ENCODE measurements around the gene A1BG.
A peak's percentile ranks its signal among the peaks of the same experiment; 100 is the strongest.

A1BG gene

GRCh38 chr19:58357481-58358145 lies 4.3 kb upstream of the A1BG start:
- no peak overlapping the region for H3K4me3 ChIP-seq (ENCODE audit: low read depth in 1 of 2, low read length in 2 of 2)
- no peaks in the 10 kb centered on the region for H3K9me3 ChIP-seq (ENCODE audit: control insufficient read depth in 1 of 2, low read length in 2 of 2)
- H3K9ac ChIP-seq (ENCODE audit: low read depth in 1 of 2, low read length in 2 of 2), result no peak overlapping the region
- H3K4me1 ChIP-seq (ENCODE audit: control insufficient read depth in 1 of 2, insufficient read depth in 2 of 2, low read length in 2 of 2), result peaks cover 4 to 17% of the 10 kb centered on the region in 2 donors
- no peak overlapping the region for H3K27ac ChIP-seq (ENCODE audit: low read depth, low read length)
- no peaks in the 10 kb centered on the region for H3K36me3 ChIP-seq (ENCODE audit: control insufficient read depth in 1 of 2, insufficient read depth in 2 of 2, low read length in 2 of 2)
- H3K27me3 ChIP-seq (ENCODE audit: control insufficient read depth in 1 of 2, insufficient read depth in 2 of 2, low read length in 2 of 2), result no peaks in the 10 kb centered on the region

DNA sequence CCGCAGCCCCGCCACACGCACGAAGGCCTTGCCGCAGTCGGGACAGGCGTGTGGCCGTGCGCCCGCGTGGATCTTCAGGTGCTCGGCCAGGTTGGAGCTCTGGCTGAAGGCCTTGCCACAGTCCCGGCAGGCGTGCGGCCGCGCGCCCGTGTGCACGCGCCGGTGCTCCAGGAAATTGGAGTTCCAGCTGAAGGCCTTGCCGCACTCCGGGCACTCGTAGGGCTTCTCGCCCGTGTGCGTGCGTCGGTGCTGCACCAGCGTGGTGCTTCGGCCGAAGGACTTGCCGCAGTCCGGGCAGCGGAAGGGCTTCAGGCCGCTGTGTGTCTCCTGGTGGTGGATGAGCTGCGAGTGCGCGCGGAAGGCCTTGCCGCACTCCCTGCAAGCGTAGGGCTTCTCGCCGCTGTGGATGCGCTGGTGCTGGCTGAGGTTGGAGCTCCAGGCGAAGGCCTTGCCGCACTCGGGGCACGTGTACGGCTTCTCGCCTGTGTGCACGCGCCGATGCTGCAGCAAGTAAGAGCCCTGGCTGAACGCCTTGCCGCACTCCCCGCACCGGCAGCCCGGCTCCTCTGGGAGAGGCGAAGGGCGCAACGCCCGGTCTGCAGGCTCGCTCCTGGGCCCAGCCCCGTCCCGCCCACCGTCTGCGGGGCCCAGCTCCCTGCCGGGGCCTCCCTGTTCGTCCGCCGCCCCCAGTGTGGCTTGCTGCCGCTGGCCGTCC lies 3.6 kb upstream of the A1BG start:
- Histone ChIP-seq H3K9me3 (ENCODE audit: control insufficient read depth in 1 of 2, low read length in 2 of 2) (no peaks in the 10 kb centered on the region), H3K9ac (ENCODE audit: low read depth in 1 of 2, low read length in 2 of 2) (no peak overlapping the region), H3K27ac (ENCODE audit: low read depth, low read length) (no peak overlapping the region), H3K4me1 (ENCODE audit: control insufficient read depth in 1 of 2, insufficient read depth in 2 of 2, low read length in 2 of 2) (peaks cover 4 to 15% of the 10 kb centered on the region in 2 donors), H3K27me3 (ENCODE audit: control insufficient read depth in 1 of 2, insufficient read depth in 2 of 2, low read length in 2 of 2) (no peaks in the 10 kb centered on the region), H3K36me3 (ENCODE audit: control insufficient read depth in 1 of 2, insufficient read depth in 2 of 2, low read length in 2 of 2) (no peaks in the 10 kb centered on the region), H3K4me3 (ENCODE audit: low read depth in 1 of 2, low read length in 2 of 2) (peak overlapping the region; percentile 22 to 32)

DNA sequence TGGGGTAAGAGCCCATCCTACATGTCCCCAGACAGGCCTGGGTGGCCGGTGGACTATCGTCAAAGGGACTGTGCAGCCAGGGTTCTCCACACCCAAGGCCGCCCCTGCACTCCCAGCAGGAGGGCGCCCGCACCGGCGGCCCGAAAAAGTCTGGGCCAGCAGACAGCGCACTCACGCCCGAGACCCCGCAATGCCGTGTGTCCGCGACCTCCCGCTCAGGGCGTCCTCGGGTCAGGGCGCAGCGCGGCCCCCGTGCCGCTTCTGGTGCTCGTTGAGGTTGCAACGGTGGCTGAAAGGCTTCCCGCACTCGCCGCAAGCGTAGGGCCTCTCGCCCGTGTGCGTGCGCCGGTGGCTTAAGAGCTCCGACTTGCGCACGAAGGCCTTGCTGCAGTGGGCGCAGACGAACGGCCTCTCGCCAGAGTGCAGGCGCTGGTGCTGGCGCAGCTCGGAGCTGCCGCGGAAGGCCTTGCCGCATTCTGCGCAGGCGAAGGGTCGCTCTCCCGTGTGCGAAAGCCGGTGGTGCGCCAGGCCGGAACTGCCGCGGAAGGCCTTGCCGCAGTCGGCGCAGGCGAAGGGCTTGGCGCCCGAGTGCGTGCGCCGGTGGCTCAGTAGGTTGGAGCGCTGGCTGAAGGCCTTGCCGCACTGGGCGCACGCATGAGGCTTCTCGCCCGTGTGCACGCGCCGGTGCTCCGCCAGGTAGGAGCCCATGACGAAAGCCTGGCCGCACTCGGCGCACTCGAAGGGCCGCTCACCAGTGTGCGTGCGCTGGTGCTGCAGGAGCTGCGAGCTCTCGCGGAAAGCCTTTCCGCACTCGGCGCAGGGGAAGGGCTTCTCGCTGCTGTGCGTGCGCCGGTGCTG lies 2.8 kb upstream of the A1BG start:
- H3K4me3 ChIP-seq (ENCODE audit: low read depth in 1 of 2, low read length in 2 of 2), result peak overlapping the region; percentile 22 to 32
- H3K27ac ChIP-seq (ENCODE audit: low read depth, low read length), result no peak overlapping the region
- no peaks in the 10 kb centered on the region for H3K27me3 ChIP-seq (ENCODE audit: control insufficient read depth in 1 of 2, insufficient read depth in 2 of 2, low read length in 2 of 2)
- H3K9me3 ChIP-seq (ENCODE audit: control insufficient read depth in 1 of 2, low read length in 2 of 2), result no peaks in the 10 kb centered on the region
- peaks cover 0 to 10% of the 10 kb centered on the region in 2 donors for H3K4me1 ChIP-seq (ENCODE audit: control insufficient read depth in 1 of 2, insufficient read depth in 2 of 2, low read length in 2 of 2)
- H3K9ac ChIP-seq (ENCODE audit: low read depth in 1 of 2, low read length in 2 of 2), result no peak overlapping the region
- no peaks in the 10 kb centered on the region for H3K36me3 ChIP-seq (ENCODE audit: control insufficient read depth in 1 of 2, insufficient read depth in 2 of 2, low read length in 2 of 2)

DNA sequence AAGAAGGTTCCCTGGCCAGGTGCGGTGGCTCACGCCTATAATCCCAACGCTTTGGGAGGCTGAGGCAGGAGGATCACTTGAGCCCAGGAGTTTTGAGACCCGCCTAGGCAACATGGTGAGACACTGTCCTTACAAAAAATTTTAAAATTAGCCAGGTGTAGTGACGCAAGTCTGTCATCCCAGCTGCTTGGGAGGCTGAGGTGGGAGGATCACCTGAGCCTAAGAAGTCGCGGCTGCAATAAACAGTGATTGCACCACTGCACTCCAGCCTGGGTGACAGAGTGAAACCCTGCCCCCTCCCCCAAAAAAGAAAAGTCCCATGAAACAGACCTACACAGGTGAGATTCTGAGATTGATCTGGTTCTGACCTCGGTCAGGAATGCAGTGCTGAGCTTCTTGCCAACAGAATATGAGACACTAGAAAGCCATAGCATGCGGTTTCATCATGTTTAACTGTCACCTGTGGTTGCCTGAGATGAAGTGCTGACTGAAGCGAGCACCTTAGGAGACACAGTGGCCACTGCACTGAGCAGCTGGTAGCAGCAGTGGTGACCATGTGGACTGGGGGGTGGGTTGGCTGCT lies 2.0 kb upstream of the A1BG start:
- Histone ChIP-seq H3K36me3 (ENCODE audit: control insufficient read depth in 1 of 2, insufficient read depth in 2 of 2, low read length in 2 of 2) (no peaks in the 10 kb centered on the region), H3K9ac (ENCODE audit: low read depth in 1 of 2, low read length in 2 of 2) (no peak overlapping the region), H3K4me1 (ENCODE audit: control insufficient read depth in 1 of 2, insufficient read depth in 2 of 2, low read length in 2 of 2) (peaks cover 0 to 10% of the 10 kb centered on the region in 2 donors), H3K27me3 (ENCODE audit: control insufficient read depth in 1 of 2, insufficient read depth in 2 of 2, low read length in 2 of 2) (no peaks in the 10 kb centered on the region), H3K27ac (ENCODE audit: low read depth, low read length) (no peak overlapping the region), H3K9me3 (ENCODE audit: control insufficient read depth in 1 of 2, low read length in 2 of 2) (no peaks in the 10 kb centered on the region), H3K4me3 (ENCODE audit: low read depth in 1 of 2, low read length in 2 of 2) (no peak overlapping the region)

DNA sequence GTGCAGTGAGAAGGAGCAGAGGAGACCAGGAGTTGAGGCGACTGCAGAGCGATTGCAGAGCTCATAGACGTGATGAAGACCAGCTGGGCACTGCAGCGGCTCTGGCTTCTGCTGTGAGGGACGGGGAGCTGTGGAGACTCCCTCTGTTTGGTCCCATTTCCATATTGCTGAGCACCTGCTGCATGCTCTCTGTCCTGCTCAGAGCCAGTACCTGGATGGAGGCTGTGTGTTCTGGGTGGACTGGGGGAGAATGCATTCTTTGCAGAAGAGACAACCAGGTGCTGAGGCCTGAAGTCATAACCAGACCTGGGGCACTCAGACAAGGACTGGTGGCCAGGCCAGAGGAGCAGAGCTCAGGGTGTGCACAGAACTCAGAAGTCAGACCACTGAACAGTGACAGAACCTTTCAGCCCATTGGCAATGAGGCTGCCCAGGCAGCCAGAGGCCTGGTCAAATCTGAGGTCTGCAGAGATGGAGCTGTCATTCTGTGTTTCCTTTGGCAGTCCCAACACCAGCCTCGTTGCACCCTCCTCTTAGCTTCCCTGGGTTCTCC lies 1.3 kb upstream of the A1BG start:
- H3K27me3 ChIP-seq (ENCODE audit: control insufficient read depth in 1 of 2, insufficient read depth in 2 of 2, low read length in 2 of 2), result peaks cover 0 to 3% of the 10 kb centered on the region in 2 donors

GRCh38 chr19:58353717-58354477 lies 605 bp upstream of the A1BG start:
- Histone ChIP-seq H3K27me3 (ENCODE audit: control insufficient read depth in 1 of 2, insufficient read depth in 2 of 2, low read length in 2 of 2) (peaks cover 0 to 3% of the 10 kb centered on the region in 2 donors), H3K36me3 (ENCODE audit: control insufficient read depth in 1 of 2, insufficient read depth in 2 of 2, low read length in 2 of 2) (no peaks in the 10 kb centered on the region)

More for the DNA sequence above, 1.3 kb upstream of the A1BG start:
- no peak overlapping the region for H3K27ac ChIP-seq (ENCODE audit: low read depth, low read length)
- H3K4me3 ChIP-seq (ENCODE audit: low read depth in 1 of 2, low read length in 2 of 2), result no peak overlapping the region
- peaks cover 0 to 10% of the 10 kb centered on the region in 2 donors for H3K4me1 ChIP-seq (ENCODE audit: control insufficient read depth in 1 of 2, insufficient read depth in 2 of 2, low read length in 2 of 2)
- no peaks in the 10 kb centered on the region for H3K36me3 ChIP-seq (ENCODE audit: control insufficient read depth in 1 of 2, insufficient read depth in 2 of 2, low read length in 2 of 2)
- no peak overlapping the region for H3K9ac ChIP-seq (ENCODE audit: low read depth in 1 of 2, low read length in 2 of 2)
- no peaks in the 10 kb centered on the region for H3K9me3 ChIP-seq (ENCODE audit: control insufficient read depth in 1 of 2, low read length in 2 of 2)

GRCh38 chr19:58351990-58352755 lies 1.1 kb downstream of the A1BG start:
- Histone ChIP-seq H3K27me3 (ENCODE audit: control insufficient read depth in 1 of 2, insufficient read depth in 2 of 2, low read length in 2 of 2) (peaks cover 0 to 3% of the 10 kb centered on the region in 2 donors), H3K36me3 (ENCODE audit: control insufficient read depth in 1 of 2, insufficient read depth in 2 of 2, low read length in 2 of 2) (no peaks in the 10 kb centered on the region), H3K9me3 (ENCODE audit: control insufficient read depth in 1 of 2, low read length in 2 of 2) (no peaks in the 10 kb centered on the region), H3K4me3 (ENCODE audit: low read depth in 1 of 2, low read length in 2 of 2) (no peak overlapping the region), H3K9ac (ENCODE audit: low read depth in 1 of 2, low read length in 2 of 2) (no peak overlapping the region), H3K4me1 (ENCODE audit: control insufficient read depth in 1 of 2, insufficient read depth in 2 of 2, low read length in 2 of 2) (peaks cover 0 to 10% of the 10 kb centered on the region in 2 donors), H3K27ac (ENCODE audit: low read depth, low read length) (no peak overlapping the region)

More at GRCh38 chr19:58353717-58354477, 605 bp upstream of the A1BG start:
- H3K4me3 ChIP-seq (ENCODE audit: low read depth in 1 of 2, low read length in 2 of 2), result no peak overlapping the region
- H3K9ac ChIP-seq (ENCODE audit: low read depth in 1 of 2, low read length in 2 of 2), result no peak overlapping the region
- H3K9me3 ChIP-seq (ENCODE audit: control insufficient read depth in 1 of 2, low read length in 2 of 2), result no peaks in the 10 kb centered on the region
- no peak overlapping the region for H3K27ac ChIP-seq (ENCODE audit: low read depth, low read length)
- H3K4me1 ChIP-seq (ENCODE audit: control insufficient read depth in 1 of 2, insufficient read depth in 2 of 2, low read length in 2 of 2), result peaks cover 0 to 10% of the 10 kb centered on the region in 2 donors

GRCh38 chr19:58351558-58351878 lies 1.8 kb downstream of the A1BG start:
- peaks cover 0 to 3% of the 10 kb centered on the region in 2 donors for H3K27me3 ChIP-seq (ENCODE audit: control insufficient read depth in 1 of 2, insufficient read depth in 2 of 2, low read length in 2 of 2)

More at GRCh38 chr19:58351558-58351878, 1.8 kb downstream of the A1BG start:
- Histone ChIP-seq H3K4me3 (ENCODE audit: low read depth in 1 of 2, low read length in 2 of 2) (no peak overlapping the region), H3K36me3 (ENCODE audit: control insufficient read depth in 1 of 2, insufficient read depth in 2 of 2, low read length in 2 of 2) (no peaks in the 10 kb centered on the region), H3K27ac (ENCODE audit: low read depth, low read length) (no peak overlapping the region), H3K9me3 (ENCODE audit: control insufficient read depth in 1 of 2, low read length in 2 of 2) (no peaks in the 10 kb centered on the region), H3K4me1 (ENCODE audit: control insufficient read depth in 1 of 2, insufficient read depth in 2 of 2, low read length in 2 of 2) (peaks cover 0 to 3% of the 10 kb centered on the region in 2 donors), H3K9ac (ENCODE audit: low read depth in 1 of 2, low read length in 2 of 2) (no peak overlapping the region)
